ENCODE data around the gene AIF1L.

The AIF1L gene

GRCh38 chr9:131062969-131063368 is 33.4 kb upstream of the AIF1L start:
- TF ChIP-seq CTCF (IDR thresholded peaks at IDR 0.05; ENCODE audit: insufficient read depth, low read length, poor library complexity, severe bottlenecking): no peak
- no peak for DNase-seq (ENCODE audit: extremely low read depth, insufficient read length)
- Histone ChIP-seq H3K27me3 (replicated peaks; ENCODE audit: control insufficient read depth, insufficient read depth, low read length) (no peaks in the 10 kb centered on the region), H3K36me3 (ENCODE audit: control insufficient read depth, insufficient read depth, low read length) (no peaks in the 10 kb centered on the region), H3K4me3 (replicated peaks; ENCODE audit: low read depth, low read length) (no peak overlapping the region)

GRCh38 chr9:131065599-131065998 is 30.7 kb upstream of the AIF1L start:
- DNase-seq (ENCODE audit: extremely low read depth, insufficient read length): no peak
- Histone ChIP-seq H3K36me3 (ENCODE audit: control insufficient read depth, insufficient read depth, low read length) (no peaks in the 10 kb centered on the region), H3K4me3 (replicated peaks; ENCODE audit: low read depth, low read length) (no peak overlapping the region), H3K27me3 (replicated peaks; ENCODE audit: control insufficient read depth, insufficient read depth, low read length) (no peaks in the 10 kb centered on the region; the same call in 1 of the 2 replicates)
- no peak for TF ChIP-seq CTCF (IDR thresholded peaks at IDR 0.05; ENCODE audit: insufficient read depth, low read length, poor library complexity, severe bottlenecking)

GRCh38 chr9:131067625-131068024 is 28.7 kb upstream of the AIF1L start:
- no peaks in the 10 kb centered on the region; the same call in none of the 2 replicates for H3K27me3 ChIP-seq (replicated peaks; ENCODE audit: control insufficient read depth, insufficient read depth, low read length)

GRCh38 chr9:131068076-131068816 is 28.1 kb upstream of the AIF1L start:
- no peak for DNase-seq (ENCODE audit: extremely low read depth, insufficient read length)
- Histone ChIP-seq H3K36me3 (ENCODE audit: control insufficient read depth, insufficient read depth, low read length) (no peaks in the 10 kb centered on the region), H3K27me3 (replicated peaks; ENCODE audit: control insufficient read depth, insufficient read depth, low read length) (no peaks in the 10 kb centered on the region; the same call in none of the 2 replicates), H3K4me3 (replicated peaks; ENCODE audit: low read depth, low read length) (no peak overlapping the region)
- no peak for TF ChIP-seq CTCF (IDR thresholded peaks at IDR 0.05; ENCODE audit: insufficient read depth, low read length, poor library complexity, severe bottlenecking)

More at GRCh38 chr9:131067625-131068024, 28.7 kb upstream of the AIF1L start:
- DNase-seq (ENCODE audit: extremely low read depth, insufficient read length): no peak
- no peak for TF ChIP-seq CTCF (IDR thresholded peaks at IDR 0.05; ENCODE audit: insufficient read depth, low read length, poor library complexity, severe bottlenecking)
- no peaks in the 10 kb centered on the region for H3K36me3 ChIP-seq (ENCODE audit: control insufficient read depth, insufficient read depth, low read length)
- H3K4me3 ChIP-seq (replicated peaks; ENCODE audit: low read depth, low read length): no peak overlapping the region

- H3K27me3 ChIP-seq (replicated peaks; ENCODE audit: control insufficient read depth, insufficient read depth, low read length): no peaks in the 10 kb centered on the region; the same call in none of the 2 replicates
- no peak for DNase-seq (ENCODE audit: extremely low read depth, insufficient read length)
- no peak for TF ChIP-seq CTCF (IDR thresholded peaks at IDR 0.05; ENCODE audit: insufficient read depth, low read length, poor library complexity, severe bottlenecking)
- H3K36me3 ChIP-seq (ENCODE audit: control insufficient read depth, insufficient read depth, low read length): no peaks in the 10 kb centered on the region
- H3K4me3 ChIP-seq (replicated peaks; ENCODE audit: low read depth, low read length): no peak overlapping the region
These were observed 26.6 kb upstream of the AIF1L start for GRCh38 chr9:131069699-131070098.
